HEK293T (cell line): ENCODE data around the gene POLR1E.

ENCODE experiments used
- ARNT ChIP-seq: fragments of 450-650 bp; IDR thresholded peaks from 2 replicates; pipeline ENCODE4 v1.6.1; 2017; ENCODE audit warnings: mild to moderate bottlenecking
- BHLHE40 ChIP-seq: fragments of 450-650 bp; IDR thresholded peaks from 2 replicates; pipeline ENCODE4 v1.6.1; 2016; ENCODE audit warnings: mild to moderate bottlenecking, moderate library complexity, borderline replicate concordance
- CTBP1 ChIP-seq: fragments of 450-650 bp; IDR thresholded peaks from 2 replicates; pipeline ENCODE4 v1.6.1; 2016; ENCODE audit warnings: borderline replicate concordance
- FOXK2 ChIP-seq: fragments of 450-650 bp; IDR thresholded peaks from 2 replicates; pipeline ENCODE4 v1.6.1; 2016; ENCODE audit warnings: mild to moderate bottlenecking
- SP1 ChIP-seq: fragments of 450-650 bp; IDR thresholded peaks from 2 replicates; pipeline ENCODE4 v1.6.1; 2017
- SUZ12 ChIP-seq: fragments of 450-650 bp; IDR thresholded peaks from 2 replicates; pipeline ENCODE4 v1.6.1; 2016; ENCODE audit warnings: mild to moderate bottlenecking
- TARDBP ChIP-seq: fragments of 450-650 bp; IDR thresholded peaks from 2 replicates; pipeline ENCODE4 v1.6.1; 2016
- ZNF384 ChIP-seq: fragments of 450-650 bp; IDR thresholded peaks from 2 replicates; pipeline ENCODE4 v1.6.1; 2016
- TF ChIP-seq, protein P1 (sequence below): fragments of 450-650 bp; IDR thresholded peaks from 2 replicates; pipeline ENCODE4 v1.6.1; 2016

DNA sequence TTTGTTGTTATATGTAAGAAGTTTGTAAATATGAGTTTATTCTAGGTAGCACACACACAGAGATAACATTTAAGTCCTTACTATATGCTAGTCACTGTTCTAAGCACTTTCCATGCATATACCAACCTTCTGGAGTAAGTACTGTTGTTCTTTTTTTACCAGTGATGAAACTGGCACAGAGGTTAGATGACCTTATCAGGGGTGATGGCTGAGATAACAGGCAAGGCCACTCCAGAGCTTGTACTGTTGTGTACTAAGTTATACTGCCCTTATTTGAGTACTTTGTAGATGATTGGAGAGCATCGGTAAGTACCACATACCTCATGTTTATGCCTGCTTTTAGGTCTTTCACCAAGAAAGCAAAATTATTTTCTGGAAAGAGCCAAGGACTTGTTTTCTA, 6.2 kb downstream of the POLR1E start:
- TF ChIP-seq FOXK2 (no peak), BHLHE40 (no peak), ZNF384 (no peak), TARDBP (no peak), CTBP1 (no peak), SUZ12 (no peak), ARNT (no peak), SP1 (no peak)
- TF ChIP-seq, protein P1, sequence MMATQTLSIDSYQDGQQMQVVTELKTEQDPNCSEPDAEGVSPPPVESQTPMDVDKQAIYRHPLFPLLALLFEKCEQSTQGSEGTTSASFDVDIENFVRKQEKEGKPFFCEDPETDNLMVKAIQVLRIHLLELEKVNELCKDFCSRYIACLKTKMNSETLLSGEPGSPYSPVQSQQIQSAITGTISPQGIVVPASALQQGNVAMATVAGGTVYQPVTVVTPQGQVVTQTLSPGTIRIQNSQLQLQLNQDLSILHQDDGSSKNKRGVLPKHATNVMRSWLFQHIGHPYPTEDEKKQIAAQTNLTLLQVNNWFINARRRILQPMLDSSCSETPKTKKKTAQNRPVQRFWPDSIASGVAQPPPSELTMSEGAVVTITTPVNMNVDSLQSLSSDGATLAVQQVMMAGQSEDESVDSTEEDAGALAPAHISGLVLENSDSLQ = no peak
